ENCODE results near the gene ATP1A4. TPM values are rescaled to one million over a fixed set of nuclear protein-coding genes. Genes with fewer than 3 reads are reported as not detected.

Gene ATP1A4
- total and polyA plus RNA-seq, 9 of the 15 experiments (the other 6 are each of a cell fraction or from before 2014, with no cell fraction given), result 0.07 TPM; not detected in 8

GRCh38 chr1:160149716-160150115 lies 1.7 kb upstream of the ATP1A4 start:
- ChIA-PET CTCF (ENCODE audit: low intra/inter-chr PET ratio) (no interaction called here), POLR2A (no interaction called here)
- no peak overlapping the region for H3K4me2 ChIP-seq (ENCODE audit: insufficient read depth, low read length)
- no peak for DNase-seq (ENCODE audit: extremely low read depth in 1 of 4, low spot score in 3 of 4)
- no peak for ATAC-seq
- no peak overlapping the region for H2AFZ ChIP-seq (ENCODE audit: low read depth, low read length)
- TF ChIP-seq RBM15 (IDR thresholded peaks at IDR 0.05; ENCODE audit: insufficient read depth, low read length) (no peak), CEBPG (CRISPR knock-in tag; IDR thresholded peaks at IDR 0.05) (no peak), CEBPG (tag; conservative IDR thresholded peaks at IDR 0.05 in 1 of 2, IDR thresholded peaks at IDR 0.05 in 1 of 2) (peak; percentile 52 to 73), KDM5B (IDR thresholded peaks at IDR 0.05; ENCODE audit: insufficient replicate concordance, low read depth, low read length) (no peak), ATF3 (IDR thresholded peaks at IDR 0.05) (peak; percentile 18; the same call in 1 of the 2 replicates), ATF3 (CRISPR knock-in tag; conservative IDR thresholded peaks at IDR 0.05) (no peak), HINFP (tag; conservative IDR thresholded peaks at IDR 0.05; ENCODE audit: low read depth) (no peak), ZNF740 (CRISPR knock-in tag; IDR thresholded peaks at IDR 0.05) (no peak), ZNF740 (tag; IDR thresholded peaks at IDR 0.05) (no peak), SPI1 (IDR thresholded peaks at IDR 0.05; ENCODE audit: borderline replicate concordance, low read depth, low read length) (no peak), CBX1 (IDR thresholded peaks at IDR 0.05; ENCODE audit: low read depth) (no peak), SRSF3 (IDR thresholded peaks at IDR 0.05; ENCODE audit: insufficient read depth, low read length) (no peak), RUNX1 (IDR thresholded peaks at IDR 0.05; ENCODE audit: low read depth) (no peak)
- H3K9ac ChIP-seq (ENCODE audit: insufficient read depth in 1 of 2, low read depth in 2 of 2, low read length in 2 of 2), result no peak overlapping the region
- H3K27me3 ChIP-seq (ENCODE audit: control insufficient read depth in 2 of 2, insufficient read depth in 2 of 2, low read length in 2 of 2), result peaks cover 12 to 27% of the 10 kb centered on the region in 2 experiments; a peak in 3 of 5 replicates
- no peak overlapping the region for H3K4me3 ChIP-seq
- H3K36me3 ChIP-seq (ENCODE audit: control insufficient read depth, insufficient read depth, low read length), result no peaks in the 10 kb centered on the region
- H3K9me3 ChIP-seq (replicated peaks; ENCODE audit: control insufficient read depth, insufficient read depth, low read depth, low read length), result no peaks in the 10 kb centered on the region
- intact Hi-C loops (cut with micrococcal nuclease), result no loop called here
- in situ Hi-C loops (cut with MboI), result no loop called here
- WGBS (ENCODE audit: insufficient coverage, low coverage, missing lambda C conversion rate), result 5% methylated on average over 2 of the region's 2 CpGs
- no peaks in the 10 kb centered on the region for H3K9me1 ChIP-seq (ENCODE audit: control insufficient read depth, insufficient read depth, low read length)
- H3K27ac ChIP-seq (ENCODE audit: extremely low read depth, low read depth, low read length), result no peak overlapping the region
- BruUV-seq (replicated peaks), result no TSS peak
- no peak for FAIRE-seq
- no peaks in the 10 kb centered on the region for H4K20me1 ChIP-seq (replicated peaks; ENCODE audit: control insufficient read depth, insufficient read depth, low read length)
- no peaks in the 10 kb centered on the region for H3K79me2 ChIP-seq (ENCODE audit: control insufficient read depth, insufficient read depth, low read length)
- H3K4me1 ChIP-seq (replicated peaks in 1 of 2; ENCODE audit: control insufficient read depth in 2 of 2, insufficient read depth in 2 of 2, low read length in 2 of 2), result no peaks in the 10 kb centered on the region

Data from K562 (cell line).